ENCODE results near the gene TPX2.

GRCh38 chr20:31809661-31810060 lies 70.6 kb downstream of the TPX2 start:
- TF ChIP-seq MAX (IDR thresholded peaks at IDR 0.05; ENCODE audit: low read depth) (no peak), POLR2AphosphoS5 (IDR thresholded peaks at IDR 0.05; ENCODE audit: low read depth, low read length) (no peak), EP300 (IDR thresholded peaks at IDR 0.05; ENCODE audit: borderline replicate concordance in 1 of 2, low read depth in 1 of 2, low read length in 1 of 2) (no peak), CTCF (IDR thresholded peaks at IDR 0.05) (no peak)
